ENCODE measurements around the gene MYBBP1A. TPM values are rescaled to one million over a fixed set of nuclear protein-coding genes. Genes with fewer than 3 reads are reported as not detected.

The MYBBP1A gene
- total RNA-seq, 6 experiments from 2014 or later, result 65.9 to 80.8 (median 71.8) TPM

DNA sequence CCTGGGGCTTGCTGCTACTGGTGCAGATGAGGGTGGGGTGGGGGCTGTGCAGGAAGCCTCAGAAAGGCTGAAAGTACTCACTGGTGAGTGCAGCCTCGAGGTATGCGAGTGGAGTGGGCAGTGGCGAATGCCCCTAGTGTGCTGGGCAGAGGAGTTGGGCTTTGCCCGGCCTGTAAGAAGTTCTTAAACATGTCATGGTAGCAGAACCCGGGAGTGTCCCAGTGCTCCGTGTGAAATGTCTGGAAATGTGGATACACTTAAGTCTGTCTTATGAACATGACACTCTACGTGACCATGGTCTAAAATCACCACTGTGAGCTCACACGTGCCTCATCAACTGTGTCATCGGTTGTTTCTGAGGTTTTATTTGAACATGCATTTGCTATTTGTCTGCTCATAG is 30.9 kb upstream of the MYBBP1A start:
- no peak for DNase-seq
- H3K4me3 Mint-ChIP-seq, result no peak overlapping the region
- no peaks in the 10 kb centered on the region for H3K4me1 Mint-ChIP-seq (ENCODE audit: low read depth)
- H3K27me3 Mint-ChIP-seq (ENCODE audit: insufficient read depth), result peaks cover 60% of the 10 kb centered on the region
- no peaks in the 10 kb centered on the region for H3K9me3 Mint-ChIP-seq
- TF ChIP-seq, protein P1, sequence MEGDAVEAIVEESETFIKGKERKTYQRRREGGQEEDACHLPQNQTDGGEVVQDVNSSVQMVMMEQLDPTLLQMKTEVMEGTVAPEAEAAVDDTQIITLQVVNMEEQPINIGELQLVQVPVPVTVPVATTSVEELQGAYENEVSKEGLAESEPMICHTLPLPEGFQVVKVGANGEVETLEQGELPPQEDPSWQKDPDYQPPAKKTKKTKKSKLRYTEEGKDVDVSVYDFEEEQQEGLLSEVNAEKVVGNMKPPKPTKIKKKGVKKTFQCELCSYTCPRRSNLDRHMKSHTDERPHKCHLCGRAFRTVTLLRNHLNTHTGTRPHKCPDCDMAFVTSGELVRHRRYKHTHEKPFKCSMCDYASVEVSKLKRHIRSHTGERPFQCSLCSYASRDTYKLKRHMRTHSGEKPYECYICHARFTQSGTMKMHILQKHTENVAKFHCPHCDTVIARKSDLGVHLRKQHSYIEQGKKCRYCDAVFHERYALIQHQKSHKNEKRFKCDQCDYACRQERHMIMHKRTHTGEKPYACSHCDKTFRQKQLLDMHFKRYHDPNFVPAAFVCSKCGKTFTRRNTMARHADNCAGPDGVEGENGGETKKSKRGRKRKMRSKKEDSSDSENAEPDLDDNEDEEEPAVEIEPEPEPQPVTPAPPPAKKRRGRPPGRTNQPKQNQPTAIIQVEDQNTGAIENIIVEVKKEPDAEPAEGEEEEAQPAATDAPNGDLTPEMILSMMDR (IDR thresholded peaks at IDR 0.05), result no peak
- H3K36me3 Mint-ChIP-seq (ENCODE audit: low read depth), result no peaks in the 10 kb centered on the region
- no peak overlapping the region for H3K27ac Mint-ChIP-seq

DNA sequence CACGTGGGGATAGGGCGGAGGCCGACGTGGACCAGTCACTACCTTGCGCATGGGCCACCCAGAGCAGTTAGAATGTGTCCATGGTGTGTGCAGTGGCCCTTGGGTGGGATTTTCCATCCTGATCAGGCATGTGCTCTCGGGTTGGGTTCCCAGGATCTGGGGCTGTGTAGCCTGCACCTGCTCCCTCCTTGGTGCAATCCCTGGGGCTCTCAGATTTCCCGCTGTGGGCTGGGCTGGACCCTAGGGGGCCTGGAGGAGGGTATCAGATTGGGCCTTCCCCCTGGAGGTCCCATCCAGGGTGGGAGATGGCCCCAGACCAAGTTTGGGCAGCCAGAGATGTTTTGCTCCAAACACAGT is 30.4 kb upstream of the MYBBP1A start:
- H3K27me3 Mint-ChIP-seq (ENCODE audit: insufficient read depth), result peaks cover 57% of the 10 kb centered on the region
- H3K27ac Mint-ChIP-seq, result no peak overlapping the region
- H3K9me3 Mint-ChIP-seq, result no peaks in the 10 kb centered on the region
- H3K4me3 Mint-ChIP-seq, result no peak overlapping the region
- H3K36me3 Mint-ChIP-seq (ENCODE audit: low read depth), result no peaks in the 10 kb centered on the region
- no peak for DNase-seq
- TF ChIP-seq, protein P1 (IDR thresholded peaks at IDR 0.05), result no peak
- H3K4me1 Mint-ChIP-seq (ENCODE audit: low read depth), result no peaks in the 10 kb centered on the region

DNA sequence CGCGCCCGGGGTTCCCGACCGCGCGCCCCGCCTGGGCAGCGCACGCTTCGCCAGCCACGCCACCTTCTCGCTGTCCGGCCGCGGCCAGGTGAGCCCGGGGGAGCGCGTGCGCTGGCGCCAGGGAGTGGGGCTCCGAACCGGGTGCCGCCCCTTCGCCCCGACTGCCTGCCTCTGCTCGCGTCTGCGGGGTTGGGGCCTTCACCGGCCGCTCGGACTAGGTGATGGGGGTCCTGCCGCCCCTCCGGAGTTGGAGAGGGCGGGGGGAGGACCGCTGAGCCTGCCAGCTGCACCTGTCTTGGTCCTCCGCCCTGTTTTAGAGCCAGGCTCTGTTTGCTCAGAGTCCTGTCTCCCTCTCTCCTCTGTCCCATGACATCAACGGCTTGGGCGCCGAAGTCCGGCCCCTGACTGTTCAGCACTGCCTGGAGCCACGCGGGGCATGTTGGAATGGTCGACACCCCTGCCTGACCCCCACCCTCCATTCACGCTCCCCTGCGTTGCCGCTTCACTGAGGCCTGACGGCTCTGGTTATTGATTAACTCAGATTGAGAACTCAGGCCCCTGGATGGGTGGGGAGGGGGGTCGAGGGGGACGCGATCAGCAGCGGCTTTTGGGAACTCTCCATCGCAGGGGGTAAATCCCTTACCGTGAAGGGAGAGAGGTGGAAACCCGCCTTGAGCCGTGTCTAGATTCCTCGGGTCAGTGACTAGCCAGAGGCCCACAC is 29.9 kb upstream of the MYBBP1A start:
- TF ChIP-seq, protein P1 (IDR thresholded peaks at IDR 0.05), result no peak
- H3K27me3 Mint-ChIP-seq (ENCODE audit: insufficient read depth), result peaks cover 52% of the 10 kb centered on the region
- H3K4me1 Mint-ChIP-seq (ENCODE audit: low read depth), result no peaks in the 10 kb centered on the region
- H3K27ac Mint-ChIP-seq, result no peak overlapping the region
- H3K36me3 Mint-ChIP-seq (ENCODE audit: low read depth), result no peaks in the 10 kb centered on the region
- H3K4me3 Mint-ChIP-seq, result no peak overlapping the region
- no peak for DNase-seq
- no peaks in the 10 kb centered on the region for H3K9me3 Mint-ChIP-seq

DNA sequence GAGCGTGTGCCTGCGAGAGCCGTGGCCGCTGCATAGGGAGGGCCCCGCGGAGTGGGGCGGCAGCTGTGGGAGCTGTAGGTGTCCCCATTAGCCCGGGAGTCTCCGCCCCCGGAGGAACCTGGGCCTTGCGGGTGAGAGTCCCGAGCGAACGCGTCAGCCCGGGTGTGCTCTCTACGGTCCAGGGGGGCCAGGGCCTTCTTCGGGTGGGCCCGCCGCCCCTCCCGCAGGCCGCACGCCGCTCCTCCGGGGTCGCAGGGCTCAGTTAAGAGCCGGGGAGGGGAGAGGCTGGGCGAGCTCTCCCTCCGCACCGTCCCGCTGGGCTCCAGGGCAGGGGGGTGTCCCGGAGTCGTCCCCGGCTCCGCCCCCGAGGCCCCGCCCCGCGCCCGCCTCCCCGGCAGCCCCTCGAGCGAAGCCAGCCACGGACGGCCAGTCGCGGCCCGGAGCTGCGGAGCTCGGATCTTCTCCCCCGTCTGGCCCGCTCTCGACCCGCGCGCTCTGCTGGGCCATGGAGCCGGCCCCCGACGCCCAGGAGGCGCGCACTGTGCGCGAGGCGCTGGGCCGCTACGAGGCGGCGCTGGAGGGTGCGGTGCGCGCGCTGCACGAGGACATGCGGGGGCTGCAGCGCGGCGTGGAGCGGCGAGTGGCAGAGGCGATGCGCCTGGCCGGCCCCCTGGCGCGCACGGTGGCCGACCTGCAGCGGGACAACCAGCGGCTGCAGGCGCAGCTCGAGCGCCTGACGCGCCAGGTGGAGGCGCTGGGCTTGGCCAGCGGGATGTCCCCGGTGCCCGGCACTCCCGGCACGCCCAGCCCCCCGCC is 29.1 kb upstream of the MYBBP1A start, which contains the start of gene SMTNL2:
Gene SMTNL2, plus strand, starts transcription at position 429 of the 816 bp plus-strand sequence. Its CDS starts 77 bp downstream, at position 506.
- peaks cover 51% of the 10 kb centered on the region for H3K27me3 Mint-ChIP-seq (ENCODE audit: insufficient read depth)
- no peak within 1 kb of the TSS for H3K4me3 Mint-ChIP-seq
- H3K27ac Mint-ChIP-seq, result no peak within 1 kb of the TSS
- no peak for DNase-seq
- H3K9me3 Mint-ChIP-seq, result no peaks in the 10 kb centered on the region
- TF ChIP-seq, protein P1 (IDR thresholded peaks at IDR 0.05), result no peak
- H3K4me1 Mint-ChIP-seq (ENCODE audit: low read depth), result no peaks in the 10 kb centered on the region
- H3K36me3 Mint-ChIP-seq (ENCODE audit: low read depth), result no peaks in the 10 kb centered on the region

DNA sequence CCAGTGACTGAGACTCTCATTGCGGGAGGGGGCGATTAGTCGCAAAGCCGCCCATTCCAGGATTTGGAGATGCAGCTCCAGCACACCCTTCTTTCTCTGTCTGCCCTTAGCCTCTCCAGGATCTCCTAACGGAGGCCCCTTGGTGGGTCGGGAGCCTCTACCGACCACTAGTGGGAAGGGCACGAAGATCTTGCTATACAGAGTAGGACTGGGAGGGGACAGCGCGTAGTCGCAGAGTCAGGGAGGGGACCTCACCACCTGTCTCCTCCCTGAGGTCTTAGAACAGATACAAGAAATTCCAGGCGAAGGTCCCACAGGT is 28.6 kb upstream of the MYBBP1A start:
- Mint-ChIP-seq H3K27me3 (ENCODE audit: insufficient read depth) (peaks cover 53% of the 10 kb centered on the region), H3K27ac (no peak overlapping the region), H3K4me3 (no peak overlapping the region), H3K4me1 (ENCODE audit: low read depth) (no peaks in the 10 kb centered on the region), H3K36me3 (ENCODE audit: low read depth) (no peaks in the 10 kb centered on the region), H3K9me3 (no peaks in the 10 kb centered on the region)
- TF ChIP-seq, protein P1 (IDR thresholded peaks at IDR 0.05), result peak; percentile 18; the same call in 1 of the 2 replicates
- no peak for DNase-seq

Data from HFFc6 (cell line).